ENCODE data around the gene VASH2.

DNA sequence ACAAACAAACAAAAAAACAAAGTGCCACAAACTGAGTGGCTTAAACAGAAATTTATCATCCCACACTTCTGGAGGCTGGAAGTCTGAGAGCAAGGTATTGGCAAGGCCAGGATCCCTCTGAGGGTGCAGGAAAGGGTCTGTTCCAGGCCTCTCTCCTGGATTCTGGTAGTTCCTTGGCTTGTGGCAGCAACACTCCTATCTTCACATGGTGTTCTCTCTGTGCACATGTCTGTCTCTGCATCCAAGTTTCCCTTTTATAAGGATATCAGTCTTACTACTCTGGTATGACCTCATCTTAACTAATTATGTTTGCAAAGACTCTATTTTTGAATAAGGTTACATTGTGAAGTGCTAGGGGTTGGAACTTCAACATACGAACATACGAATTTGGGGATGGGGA lies 5.3 kb upstream of the VASH2 start:
- TF ChIP-seq, protein P1, sequence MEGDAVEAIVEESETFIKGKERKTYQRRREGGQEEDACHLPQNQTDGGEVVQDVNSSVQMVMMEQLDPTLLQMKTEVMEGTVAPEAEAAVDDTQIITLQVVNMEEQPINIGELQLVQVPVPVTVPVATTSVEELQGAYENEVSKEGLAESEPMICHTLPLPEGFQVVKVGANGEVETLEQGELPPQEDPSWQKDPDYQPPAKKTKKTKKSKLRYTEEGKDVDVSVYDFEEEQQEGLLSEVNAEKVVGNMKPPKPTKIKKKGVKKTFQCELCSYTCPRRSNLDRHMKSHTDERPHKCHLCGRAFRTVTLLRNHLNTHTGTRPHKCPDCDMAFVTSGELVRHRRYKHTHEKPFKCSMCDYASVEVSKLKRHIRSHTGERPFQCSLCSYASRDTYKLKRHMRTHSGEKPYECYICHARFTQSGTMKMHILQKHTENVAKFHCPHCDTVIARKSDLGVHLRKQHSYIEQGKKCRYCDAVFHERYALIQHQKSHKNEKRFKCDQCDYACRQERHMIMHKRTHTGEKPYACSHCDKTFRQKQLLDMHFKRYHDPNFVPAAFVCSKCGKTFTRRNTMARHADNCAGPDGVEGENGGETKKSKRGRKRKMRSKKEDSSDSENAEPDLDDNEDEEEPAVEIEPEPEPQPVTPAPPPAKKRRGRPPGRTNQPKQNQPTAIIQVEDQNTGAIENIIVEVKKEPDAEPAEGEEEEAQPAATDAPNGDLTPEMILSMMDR (conservative IDR thresholded peaks at IDR 0.05 in 1 of 2, IDR thresholded peaks at IDR 0.05 in 1 of 2; ENCODE audit: low read depth in 1 of 2, low read length in 2 of 2): no peak
- TF ChIP-seq EZH2 (IDR thresholded peaks at IDR 0.05; ENCODE audit: low read length, missing control alignments): no peak

Measured in fibroblast of lung (primary cell).